ENCODE results near the gene GBX2. TPM values are rescaled to one million over a fixed set of nuclear protein-coding genes. Genes with fewer than 3 reads are reported as not detected.

The GBX2 gene
- total RNA-seq, 2 experiments from 2014 or later: not detected

DNA sequence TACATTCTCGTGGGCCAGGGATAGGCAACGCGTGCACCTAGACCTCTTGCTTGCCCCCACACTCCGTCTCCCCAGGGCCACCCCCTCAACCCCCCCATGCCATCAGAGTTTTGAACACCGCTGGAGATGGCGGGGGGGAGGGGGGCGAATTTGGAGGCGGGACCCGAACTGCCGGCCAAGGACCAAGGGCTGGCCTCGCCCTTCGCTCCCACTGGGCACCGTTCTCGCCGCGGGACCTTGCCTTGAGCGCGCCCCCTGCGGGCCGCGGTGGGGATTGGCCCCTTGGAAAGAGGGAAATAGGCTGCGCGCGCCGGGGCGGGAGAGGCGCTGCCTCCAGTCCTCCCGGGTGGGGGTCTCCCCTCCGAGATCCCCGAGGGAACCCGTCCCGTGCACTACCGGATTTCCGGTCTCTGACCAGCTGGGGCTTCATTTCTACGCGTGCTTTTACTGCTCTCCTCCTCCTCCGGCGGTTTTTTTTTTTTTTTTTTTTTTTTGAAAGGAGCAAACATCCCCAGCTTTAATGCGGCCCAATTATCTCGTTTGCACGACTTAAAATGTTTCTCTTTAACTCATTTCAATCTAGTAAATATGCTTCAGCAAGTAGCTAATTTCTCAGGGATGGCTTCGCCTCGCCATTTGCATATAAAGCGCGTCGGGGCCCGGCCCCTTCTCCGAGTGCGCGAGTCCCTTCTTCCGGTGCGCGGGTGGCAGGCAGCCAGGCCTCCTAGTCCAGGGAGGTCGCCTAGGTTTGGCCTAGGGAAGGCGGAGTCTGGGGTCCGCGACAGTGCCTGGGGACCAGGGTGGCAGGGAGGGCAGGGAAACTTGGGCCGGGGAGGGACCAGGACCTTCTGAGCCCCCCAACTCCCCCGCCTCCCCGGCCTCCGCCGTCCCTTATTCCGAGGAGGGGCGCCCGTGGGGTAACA, 10.0 kb upstream of the GBX2 start:
- peak; percentile 15 for DNase-seq
- Mint-ChIP-seq H3K9me3 (no peaks in the 10 kb centered on the region), H3K27ac (no peak overlapping the region), H3K36me3 (ENCODE audit: low read depth) (no peaks in the 10 kb centered on the region), H3K4me3 (peak overlapping the region; percentile 19), H3K27me3 (peaks cover 68% of the 10 kb centered on the region), H3K4me1 (peaks cover 2% of the 10 kb centered on the region)
- ChIA-PET CTCF (interaction anchor here (0.5 to 0.6 kb wide), 2 partner anchors 18 to 83 kb away, joined by 4 to 6 read pairs; no protein-coding TSS in a partner anchor), POLR2A (no interaction called here)

DNA sequence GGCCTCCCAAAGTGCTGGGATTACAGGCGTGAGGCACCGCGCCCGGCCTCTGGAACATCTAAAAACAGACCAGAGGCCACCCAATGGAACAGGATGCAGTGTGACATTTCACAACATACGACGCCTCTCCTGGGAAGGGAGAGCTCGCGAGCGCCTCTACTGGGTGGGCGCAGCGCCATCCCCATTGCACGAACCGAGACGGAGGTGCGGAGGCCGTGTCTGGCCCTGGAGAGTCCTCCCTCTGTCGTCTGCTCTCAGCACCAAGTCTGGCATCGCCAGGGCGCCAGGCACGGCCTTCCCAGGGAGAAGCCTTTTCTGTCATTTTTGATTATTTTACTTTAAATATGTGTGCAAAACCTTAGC, 9.4 kb upstream of the GBX2 start:
- H3K4me3 Mint-ChIP-seq: no peak overlapping the region
- DNase-seq: no peak
- H3K27me3 Mint-ChIP-seq: peaks cover 66% of the 10 kb centered on the region
- POLR2A ChIA-PET: no interaction called here
- H3K27ac Mint-ChIP-seq: no peak overlapping the region
- H3K9me3 Mint-ChIP-seq: no peaks in the 10 kb centered on the region
- CTCF ChIA-PET: interaction anchor here (0.6 kb wide), 1 partner anchor 83 kb away, joined by 6 read pairs; no protein-coding TSS in a partner anchor
- H3K36me3 Mint-ChIP-seq (ENCODE audit: low read depth): no peaks in the 10 kb centered on the region
- peaks cover 2% of the 10 kb centered on the region for H3K4me1 Mint-ChIP-seq

DNA sequence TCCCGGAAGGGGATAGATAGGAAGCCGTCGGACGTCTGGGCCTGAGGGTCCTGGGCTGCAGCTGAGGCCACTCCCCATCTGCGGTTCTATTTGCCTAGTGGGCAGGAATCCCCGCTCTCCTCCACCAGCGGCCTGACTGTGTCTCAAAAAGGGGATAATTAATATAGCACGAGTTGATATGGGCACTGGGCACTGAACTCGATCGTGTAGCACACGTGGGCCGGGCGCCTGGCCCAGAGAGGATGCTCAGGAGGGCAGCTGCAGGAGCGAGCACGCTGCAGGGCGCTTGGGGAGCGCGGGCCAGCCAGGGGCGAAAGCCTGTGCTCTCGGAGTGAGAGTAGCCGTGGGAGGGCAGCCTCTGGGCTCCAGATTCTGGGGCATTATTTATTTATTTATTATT, 8.8 kb upstream of the GBX2 start:
- peaks cover 67% of the 10 kb centered on the region for H3K27me3 Mint-ChIP-seq
- H3K27ac Mint-ChIP-seq: no peak overlapping the region
- ChIA-PET CTCF (no interaction called here), POLR2A (no interaction called here)
- no peak for DNase-seq
- H3K36me3 Mint-ChIP-seq (ENCODE audit: low read depth): no peaks in the 10 kb centered on the region
- H3K9me3 Mint-ChIP-seq: no peaks in the 10 kb centered on the region
- H3K4me3 Mint-ChIP-seq: no peak overlapping the region
- H3K4me1 Mint-ChIP-seq: peaks cover 2% of the 10 kb centered on the region

DNA sequence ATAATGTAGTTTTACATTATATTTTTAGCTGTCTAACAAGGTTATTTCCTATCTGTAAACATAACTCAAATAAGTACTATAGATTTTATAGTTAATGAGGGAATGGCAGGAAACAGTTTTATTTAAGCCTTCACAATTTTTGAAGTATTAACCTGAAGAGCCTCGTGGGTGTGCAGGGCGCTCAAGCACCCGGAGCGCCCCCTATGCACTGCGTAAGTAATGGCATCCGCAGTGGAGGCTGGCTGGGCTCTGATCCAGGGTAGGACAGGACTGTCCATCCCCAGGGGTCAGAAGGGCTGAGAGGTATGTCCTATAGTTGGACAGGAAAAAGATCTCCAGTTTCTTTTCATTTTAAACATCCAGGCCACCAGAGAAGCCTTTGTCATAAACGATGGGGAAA, 8.2 kb upstream of the GBX2 start:
- no peaks in the 10 kb centered on the region for H3K9me3 Mint-ChIP-seq
- H3K4me3 Mint-ChIP-seq: no peak overlapping the region
- no peaks in the 10 kb centered on the region for H3K36me3 Mint-ChIP-seq (ENCODE audit: low read depth)
- peaks cover 67% of the 10 kb centered on the region for H3K27me3 Mint-ChIP-seq
- H3K27ac Mint-ChIP-seq: no peak overlapping the region
- CTCF ChIA-PET: no interaction called here
- DNase-seq: no peak
- peaks cover 2% of the 10 kb centered on the region for H3K4me1 Mint-ChIP-seq
- POLR2A ChIA-PET: no interaction called here

DNA sequence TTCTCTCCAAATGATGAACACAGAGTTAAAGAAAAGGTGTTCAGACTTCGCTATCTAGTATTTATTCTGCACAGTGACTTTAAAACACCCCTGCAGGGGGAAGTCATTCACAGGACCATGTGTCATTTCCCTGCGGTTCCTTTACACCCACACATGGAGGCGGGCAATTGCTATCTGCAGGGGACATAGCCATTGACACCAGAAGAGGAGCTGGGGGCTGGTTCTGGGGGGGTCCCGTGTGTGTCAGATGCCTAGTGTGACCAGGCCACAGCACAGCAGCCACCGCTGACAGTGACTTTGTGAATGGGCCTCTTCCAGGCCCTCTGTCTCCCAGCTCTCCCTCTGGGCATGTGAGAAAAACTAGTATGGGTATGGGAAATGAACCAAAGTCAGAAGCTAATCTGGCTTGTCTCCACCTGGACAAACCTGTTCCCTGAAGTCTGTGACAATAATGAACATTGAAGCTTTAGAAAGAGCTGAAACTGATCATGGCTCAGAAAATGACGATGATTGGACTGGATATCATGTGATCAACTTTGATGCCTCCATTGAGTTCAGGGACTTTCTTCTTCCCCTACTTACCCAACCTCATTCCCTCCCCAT, 7.5 kb upstream of the GBX2 start:
- H3K4me3 Mint-ChIP-seq: no peak overlapping the region
- H3K27me3 Mint-ChIP-seq: peaks cover 71% of the 10 kb centered on the region
- no peak overlapping the region for H3K27ac Mint-ChIP-seq
- ChIA-PET POLR2A (no interaction called here), CTCF (no interaction called here)
- no peak for DNase-seq
- H3K36me3 Mint-ChIP-seq (ENCODE audit: low read depth): no peaks in the 10 kb centered on the region
- H3K9me3 Mint-ChIP-seq: no peaks in the 10 kb centered on the region
- H3K4me1 Mint-ChIP-seq: peaks cover 2% of the 10 kb centered on the region

DNA sequence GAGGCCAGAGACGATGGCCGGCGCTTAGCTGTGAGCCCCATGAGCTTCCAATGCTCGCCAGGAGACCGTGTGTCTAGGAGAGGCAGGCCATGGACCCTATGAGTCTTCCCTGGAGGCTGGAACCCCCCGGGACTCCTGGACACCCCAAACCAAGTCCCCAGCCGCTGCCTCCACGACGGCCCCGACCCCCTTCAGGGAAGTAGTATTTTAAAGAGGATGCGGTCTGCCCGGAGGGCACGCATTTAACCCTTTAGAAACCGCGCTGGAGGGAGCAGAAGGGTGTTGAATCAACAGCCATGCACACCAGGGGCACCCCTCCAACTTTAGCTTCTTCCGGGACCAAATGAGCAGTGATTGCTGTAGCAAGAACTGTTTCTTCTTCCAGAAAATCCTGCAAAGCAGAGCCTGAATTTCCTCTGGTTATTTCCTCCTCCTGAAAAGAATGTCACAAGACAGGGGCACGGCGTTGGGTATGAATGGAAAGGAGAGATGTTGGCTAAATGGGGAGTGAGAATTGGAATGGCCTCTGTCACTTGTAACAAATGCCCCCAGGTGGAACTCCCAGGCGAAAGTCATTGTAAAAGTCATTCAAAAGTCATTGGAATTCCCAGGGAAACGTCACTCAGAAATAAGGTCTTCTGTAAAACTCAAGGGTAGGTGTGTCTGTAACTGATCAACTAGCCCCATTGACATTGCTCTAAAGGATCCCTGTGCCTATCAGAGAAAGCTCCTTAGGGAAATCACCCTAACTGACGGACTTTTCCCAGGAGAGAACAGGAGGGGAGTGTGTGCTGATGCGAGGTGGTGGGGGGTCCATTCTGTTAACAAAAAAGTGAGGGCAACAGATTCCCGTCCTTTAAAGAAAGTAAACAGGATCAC, 5.8 kb upstream of the GBX2 start:
- Mint-ChIP-seq H3K36me3 (ENCODE audit: low read depth) (no peaks in the 10 kb centered on the region), H3K27me3 (peaks cover 76% of the 10 kb centered on the region), H3K27ac (no peak overlapping the region), H3K4me3 (no peak overlapping the region), H3K9me3 (peaks cover 2% of the 10 kb centered on the region), H3K4me1 (no peaks in the 10 kb centered on the region)
- no peak for DNase-seq
- ChIA-PET POLR2A (no interaction called here), CTCF (no interaction called here)

DNA sequence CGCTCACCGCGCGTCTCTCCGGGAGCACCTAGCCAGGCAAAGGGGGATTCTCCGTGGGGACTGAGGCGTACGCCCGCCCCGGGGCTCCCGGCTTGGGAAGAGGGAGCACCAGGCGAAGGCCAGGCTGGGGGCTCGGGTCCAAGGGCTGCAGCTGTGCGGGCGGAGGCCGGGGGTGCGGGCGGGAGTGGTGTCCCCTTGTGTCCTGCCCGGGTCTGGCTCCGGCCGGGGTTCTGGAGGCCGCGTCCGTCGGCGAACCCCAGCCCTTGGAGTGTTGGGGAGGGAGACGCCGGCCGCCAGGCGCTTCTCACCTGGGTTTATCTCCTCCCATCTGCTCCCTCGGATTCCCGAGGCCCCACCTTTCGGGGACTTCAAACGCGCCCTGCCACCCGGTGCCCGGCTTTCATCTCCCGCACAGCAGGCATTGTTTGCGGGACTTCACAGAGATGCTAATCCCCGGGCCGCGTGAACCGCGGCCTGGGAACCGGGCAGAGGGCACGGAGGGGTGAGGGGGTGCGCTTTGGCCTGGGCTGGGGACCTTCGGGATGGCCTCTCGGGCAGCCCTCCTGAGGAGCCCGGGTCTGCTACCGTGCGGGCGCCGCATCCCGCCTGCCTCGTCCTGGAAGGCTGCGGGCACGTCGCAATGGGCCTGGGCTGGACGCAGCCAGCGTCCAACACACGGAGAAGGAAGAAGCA, 5.0 kb upstream of the GBX2 start:
- H3K27me3 Mint-ChIP-seq: peaks cover 71% of the 10 kb centered on the region
- peaks cover 2% of the 10 kb centered on the region for H3K9me3 Mint-ChIP-seq
- H3K36me3 Mint-ChIP-seq (ENCODE audit: low read depth): no peaks in the 10 kb centered on the region
- no peaks in the 10 kb centered on the region for H3K4me1 Mint-ChIP-seq
- ChIA-PET POLR2A (no interaction called here), CTCF (no interaction called here)
- no peak overlapping the region for H3K27ac Mint-ChIP-seq
- H3K4me3 Mint-ChIP-seq: no peak overlapping the region
- no peak for DNase-seq

DNA sequence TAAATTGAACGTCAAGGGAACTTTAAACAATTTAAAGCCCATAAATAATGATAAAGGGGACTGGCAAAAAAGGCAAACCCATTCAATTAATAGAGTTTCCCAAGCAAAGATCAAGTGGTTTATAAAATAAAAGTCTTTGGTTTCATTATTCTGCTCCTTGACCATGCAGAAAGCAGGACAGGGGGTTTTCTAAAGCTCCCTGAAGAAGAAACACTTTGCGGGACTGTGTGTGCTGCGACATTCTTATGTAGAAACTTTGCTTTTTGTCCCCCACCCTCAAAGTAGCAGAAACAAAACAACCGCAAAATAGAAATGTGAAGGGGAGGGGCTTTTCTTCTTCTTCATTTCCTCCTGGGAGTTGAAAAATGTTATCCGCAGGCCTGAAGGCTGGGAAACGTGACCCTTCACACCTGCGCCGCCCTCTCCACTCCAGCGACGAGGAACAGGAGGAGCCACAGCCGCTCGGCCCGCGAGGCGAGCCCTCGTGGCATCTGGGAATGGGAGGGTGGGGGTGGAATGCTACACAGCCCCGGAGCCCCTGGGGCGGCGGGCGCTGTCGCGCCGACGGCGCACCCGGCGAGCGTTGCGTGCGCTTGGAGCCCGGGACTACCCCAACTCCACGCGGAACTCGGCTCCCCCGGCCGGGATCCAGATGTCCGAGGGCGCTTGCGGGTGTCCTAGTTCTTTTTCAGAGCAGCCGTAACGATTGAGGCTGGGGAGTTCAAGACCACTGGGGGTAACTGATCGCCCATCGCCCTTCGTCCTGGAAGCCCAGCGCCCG, 4.3 kb upstream of the GBX2 start:
- peaks cover 2% of the 10 kb centered on the region for H3K9me3 Mint-ChIP-seq
- ChIA-PET CTCF (interaction anchor here (3.5 kb wide), 1 partner anchor 9 kb away, joined by 12 read pairs; no protein-coding TSS in a partner anchor), POLR2A (no interaction called here)
- peaks cover 68% of the 10 kb centered on the region for H3K27me3 Mint-ChIP-seq
- H3K36me3 Mint-ChIP-seq (ENCODE audit: low read depth): no peaks in the 10 kb centered on the region
- H3K4me3 Mint-ChIP-seq: no peak overlapping the region
- no peak overlapping the region for H3K27ac Mint-ChIP-seq
- DNase-seq: no peak
- H3K4me1 Mint-ChIP-seq: no peaks in the 10 kb centered on the region

DNA sequence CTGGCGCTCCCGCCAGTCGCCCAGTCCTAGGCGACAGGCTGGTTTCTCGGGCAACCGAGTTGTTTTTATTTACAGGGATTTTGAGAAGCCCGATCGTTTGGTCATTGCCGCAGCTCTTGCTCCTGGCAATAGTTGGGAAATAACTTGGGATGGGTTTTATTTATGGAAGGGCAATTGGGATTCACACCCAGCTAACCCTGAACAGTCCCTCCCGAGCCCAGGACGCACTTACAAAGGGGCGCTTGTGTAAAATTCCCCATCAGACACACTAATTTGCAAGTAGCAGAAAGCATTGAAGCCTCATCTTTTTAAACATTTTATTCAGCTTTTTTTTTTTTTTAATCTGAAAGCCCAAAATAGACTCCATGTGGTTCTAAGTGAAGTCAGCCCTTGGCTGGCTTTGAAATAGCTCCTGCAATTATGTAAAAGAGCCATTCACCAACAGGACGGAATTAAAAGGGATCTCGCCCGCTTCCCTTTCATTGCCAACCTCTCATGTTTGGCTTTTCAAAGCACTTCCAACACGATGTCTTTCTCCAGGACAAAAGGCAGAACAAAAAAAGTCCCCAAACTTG, 3.6 kb upstream of the GBX2 start:
- H3K9me3 Mint-ChIP-seq: peaks cover 2% of the 10 kb centered on the region
- H3K36me3 Mint-ChIP-seq (ENCODE audit: low read depth): no peaks in the 10 kb centered on the region
- ChIA-PET CTCF (interaction anchor here (3.5 kb wide), 1 partner anchor 9 kb away, joined by 12 read pairs; no protein-coding TSS in a partner anchor), POLR2A (no interaction called here)
- H3K27ac Mint-ChIP-seq: no peak overlapping the region
- H3K4me3 Mint-ChIP-seq: no peak overlapping the region
- no peak for DNase-seq
- H3K27me3 Mint-ChIP-seq: peaks cover 66% of the 10 kb centered on the region
- no peaks in the 10 kb centered on the region for H3K4me1 Mint-ChIP-seq

DNA sequence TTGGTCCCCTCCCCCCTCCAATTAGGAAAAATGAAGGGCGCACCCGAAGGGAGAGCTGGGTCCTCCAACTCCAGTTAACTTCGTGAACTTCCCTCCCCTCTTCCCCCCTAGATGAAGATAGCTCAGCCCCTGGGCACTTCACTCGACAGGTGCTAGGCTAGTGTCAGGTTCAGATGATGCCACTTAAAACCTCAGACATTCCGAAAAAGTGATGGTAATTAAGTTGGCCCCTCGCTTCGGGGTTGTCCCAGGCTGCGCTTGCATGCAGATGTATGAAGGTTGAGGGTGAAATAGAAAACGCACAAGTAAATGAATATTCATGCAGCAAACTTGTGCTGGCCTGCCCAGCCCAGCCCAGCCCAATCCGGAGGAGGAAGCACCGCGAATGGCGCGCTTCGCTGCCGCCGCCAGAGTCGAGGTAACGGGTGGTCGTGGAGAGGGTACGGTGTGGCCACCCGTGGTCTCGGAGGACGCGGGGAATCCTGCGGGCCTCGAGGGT, 3.0 kb upstream of the GBX2 start:
- POLR2A ChIA-PET: no interaction called here
- H3K4me1 Mint-ChIP-seq: peaks cover 1% of the 10 kb centered on the region
- CTCF ChIA-PET: interaction anchor here (3.5 kb wide), 1 partner anchor 10 kb away, joined by 12 read pairs; no protein-coding TSS in a partner anchor
- no peak for DNase-seq
- H3K4me3 Mint-ChIP-seq: no peak overlapping the region
- no peak overlapping the region for H3K27ac Mint-ChIP-seq
- H3K36me3 Mint-ChIP-seq (ENCODE audit: low read depth): no peaks in the 10 kb centered on the region
- H3K27me3 Mint-ChIP-seq: peaks cover 69% of the 10 kb centered on the region
- H3K9me3 Mint-ChIP-seq: peaks cover 2% of the 10 kb centered on the region

DNA sequence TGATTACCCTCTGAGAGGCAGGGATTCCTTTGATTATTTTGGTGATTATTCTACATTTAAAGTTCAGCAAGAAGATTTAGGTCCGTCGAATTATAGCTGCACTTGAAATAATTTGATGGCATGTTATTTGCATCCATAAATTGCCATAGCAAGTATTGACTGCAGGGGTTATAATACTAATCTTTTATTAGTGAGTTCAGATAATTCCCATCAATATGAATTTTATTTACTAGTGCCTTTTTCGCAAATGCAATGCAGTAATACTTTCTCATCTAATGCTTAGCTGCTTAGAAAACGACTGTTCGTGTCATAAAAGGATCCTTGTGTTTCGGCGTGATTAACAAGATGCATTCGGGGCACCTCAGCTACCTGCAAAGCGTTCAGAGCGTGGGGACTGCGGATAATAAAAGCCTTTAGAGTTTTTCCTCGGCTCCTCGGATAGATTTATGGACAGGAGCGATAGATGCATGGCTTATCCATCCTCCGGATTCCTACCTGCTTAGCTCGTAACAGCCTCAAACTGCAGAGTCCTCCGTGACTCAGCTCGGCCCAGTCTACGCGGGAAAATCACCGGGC, 2.5 kb upstream of the GBX2 start:
- H3K27me3 Mint-ChIP-seq: peaks cover 69% of the 10 kb centered on the region
- no peaks in the 10 kb centered on the region for H3K36me3 Mint-ChIP-seq (ENCODE audit: low read depth)
- H3K9me3 Mint-ChIP-seq: peaks cover 2% of the 10 kb centered on the region
- peak overlapping the region; percentile 62 for H3K27ac Mint-ChIP-seq
- no peak overlapping the region for H3K4me3 Mint-ChIP-seq
- H3K4me1 Mint-ChIP-seq: peaks cover 2% of the 10 kb centered on the region
- POLR2A ChIA-PET: no interaction called here
- DNase-seq: no peak
- CTCF ChIA-PET: interaction anchor here (0.7 to 3.5 kb wide), 2 partner anchors 10 to 69 kb away, joined by 6 to 12 read pairs; no protein-coding TSS in a partner anchor

Data from activated CD4-positive, alpha-beta T cell treated with anti-CD3 and anti-CD28 coated beads, Interleukin-2, amount 10 ng/mL, durations not matched to agents 7 days and 5 days (primary cell).